ENCODE data around the gene PTPRG.

The PTPRG gene

DNA sequence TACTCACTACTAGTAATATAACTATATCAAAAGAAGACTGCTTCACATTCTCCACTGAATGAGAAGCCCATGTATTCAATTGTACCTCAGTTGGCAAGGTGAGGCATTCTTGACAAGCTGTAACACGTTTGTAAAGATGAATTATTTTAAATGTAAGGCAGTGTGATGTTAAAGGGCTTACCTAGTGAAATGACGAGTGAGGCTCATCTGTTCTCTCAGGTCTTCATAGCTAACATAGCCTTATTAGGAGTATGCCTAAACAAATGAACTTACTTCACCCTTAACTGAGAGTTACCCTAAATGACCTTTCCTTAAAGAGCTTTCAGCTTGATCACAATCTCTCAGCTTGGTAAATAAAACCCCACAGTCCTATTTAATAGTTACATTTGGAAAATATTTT, 684.7 kb downstream of the PTPRG start:
- no peaks in the 10 kb centered on the region for H3K4me1 ChIP-seq (ENCODE audit: control insufficient read depth, insufficient read depth, low read length, poor library complexity, severe bottlenecking)
- H3K27me3 ChIP-seq (replicated peaks; ENCODE audit: control insufficient read depth, insufficient read depth, low read length, poor library complexity, severe bottlenecking) = no peaks in the 10 kb centered on the region
- DNase-seq = no peak
- H3K9me3 ChIP-seq (ENCODE audit: control insufficient read depth, low read length) = no peaks in the 10 kb centered on the region
- no peak overlapping the region for H3K27ac ChIP-seq (ENCODE audit: insufficient read depth, low read length, poor library complexity, severe bottlenecking)
- no peaks in the 10 kb centered on the region for H3K36me3 ChIP-seq (ENCODE audit: control insufficient read depth, insufficient read depth, low read length)
- no peak overlapping the region for H3K4me3 ChIP-seq (ENCODE audit: insufficient read depth, low read depth, low read length, poor library complexity, severe bottlenecking)

DNA sequence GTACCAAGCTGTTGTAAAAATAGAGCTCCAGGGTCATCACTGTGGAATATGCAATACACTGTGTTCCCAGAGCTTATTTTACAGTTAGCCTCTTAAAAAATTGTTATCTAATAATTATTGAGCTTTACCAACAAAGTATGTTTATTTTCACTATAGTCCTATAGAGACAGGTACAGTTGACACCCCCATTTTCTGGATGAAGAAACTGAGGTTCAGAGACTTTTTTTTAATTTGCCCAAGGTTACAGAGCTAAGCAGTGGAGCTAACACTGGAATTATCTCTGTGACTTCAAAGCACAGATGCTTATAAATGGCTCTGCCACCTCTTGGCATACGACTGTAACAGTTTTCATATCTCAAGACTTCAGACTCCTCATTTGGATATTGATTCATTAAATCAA, 685.6 kb downstream of the PTPRG start:
- H3K9me3 ChIP-seq (ENCODE audit: control insufficient read depth, low read length) = no peaks in the 10 kb centered on the region
- no peak overlapping the region for H3K4me3 ChIP-seq (ENCODE audit: insufficient read depth, low read depth, low read length, poor library complexity, severe bottlenecking)
- H3K27ac ChIP-seq (ENCODE audit: insufficient read depth, low read length, poor library complexity, severe bottlenecking) = no peak overlapping the region
- no peaks in the 10 kb centered on the region for H3K27me3 ChIP-seq (replicated peaks; ENCODE audit: control insufficient read depth, insufficient read depth, low read length, poor library complexity, severe bottlenecking)
- H3K36me3 ChIP-seq (ENCODE audit: control insufficient read depth, insufficient read depth, low read length) = no peaks in the 10 kb centered on the region
- no peaks in the 10 kb centered on the region for H3K4me1 ChIP-seq (ENCODE audit: control insufficient read depth, insufficient read depth, low read length, poor library complexity, severe bottlenecking)
- DNase-seq = no peak

DNA sequence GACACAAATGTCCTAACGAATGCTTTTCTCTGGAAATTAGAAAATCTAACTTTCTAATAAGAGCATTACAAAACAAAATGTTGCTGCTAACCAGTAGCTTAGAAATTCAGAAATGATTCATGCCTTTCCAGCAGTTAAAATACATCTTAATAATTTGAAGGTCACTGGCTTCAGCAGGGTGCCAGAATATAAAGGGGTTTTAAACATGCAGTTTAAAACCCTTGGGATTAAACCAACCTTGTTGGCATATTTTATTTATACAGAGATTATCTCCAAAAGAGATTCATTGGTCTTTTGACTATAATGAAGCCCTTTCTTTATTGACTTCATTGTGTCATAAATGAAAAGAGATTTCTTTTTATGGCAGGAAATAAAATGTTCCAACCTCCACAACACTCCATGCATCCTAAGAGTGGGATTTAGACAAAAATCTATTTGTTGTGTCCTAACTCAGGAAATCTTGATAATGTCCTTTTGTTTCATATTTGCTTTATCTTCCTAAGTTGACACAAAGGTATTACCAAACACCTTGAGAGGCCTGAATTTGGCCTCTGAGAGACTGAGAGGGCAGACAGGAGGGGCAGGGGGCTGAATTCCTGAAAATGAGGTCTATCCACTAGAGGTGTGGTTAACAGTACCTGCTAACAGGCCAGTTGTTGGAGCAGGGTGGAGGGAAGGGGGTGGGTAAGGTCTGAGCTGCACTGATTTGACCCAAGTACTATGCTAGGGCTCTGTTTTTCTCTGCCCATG, 687.5 kb downstream of the PTPRG start:
- no peak overlapping the region for H3K27ac ChIP-seq (ENCODE audit: insufficient read depth, low read length, poor library complexity, severe bottlenecking)
- H3K4me1 ChIP-seq (ENCODE audit: control insufficient read depth, insufficient read depth, low read length, poor library complexity, severe bottlenecking) = no peaks in the 10 kb centered on the region
- DNase-seq = no peak
- H3K36me3 ChIP-seq (ENCODE audit: control insufficient read depth, insufficient read depth, low read length) = no peaks in the 10 kb centered on the region
- no peaks in the 10 kb centered on the region for H3K27me3 ChIP-seq (replicated peaks; ENCODE audit: control insufficient read depth, insufficient read depth, low read length, poor library complexity, severe bottlenecking)
- no peaks in the 10 kb centered on the region for H3K9me3 ChIP-seq (ENCODE audit: control insufficient read depth, low read length)
- H3K4me3 ChIP-seq (ENCODE audit: insufficient read depth, low read depth, low read length, poor library complexity, severe bottlenecking) = no peak overlapping the region

DNA sequence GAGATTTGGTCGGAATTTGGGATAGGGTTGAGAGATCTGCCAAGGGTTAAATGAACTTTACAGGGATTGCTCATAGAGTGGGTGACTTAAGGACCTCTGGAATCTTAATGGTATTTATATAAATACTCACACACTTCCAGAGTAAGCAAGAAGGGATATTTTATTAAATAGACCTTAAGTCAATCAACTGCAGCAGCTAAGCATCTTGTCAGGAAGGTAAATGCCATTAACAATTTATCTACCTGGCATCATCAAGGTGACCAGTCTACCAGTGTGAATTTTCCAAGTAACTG, 688.1 kb downstream of the PTPRG start:
- no peak for DNase-seq
- Histone ChIP-seq H3K9me3 (ENCODE audit: control insufficient read depth, low read length) (no peaks in the 10 kb centered on the region), H3K36me3 (ENCODE audit: control insufficient read depth, insufficient read depth, low read length) (no peaks in the 10 kb centered on the region), H3K27me3 (replicated peaks; ENCODE audit: control insufficient read depth, insufficient read depth, low read length, poor library complexity, severe bottlenecking) (no peaks in the 10 kb centered on the region), H3K27ac (ENCODE audit: insufficient read depth, low read length, poor library complexity, severe bottlenecking) (no peak overlapping the region), H3K4me1 (ENCODE audit: control insufficient read depth, insufficient read depth, low read length, poor library complexity, severe bottlenecking) (no peaks in the 10 kb centered on the region), H3K4me3 (ENCODE audit: insufficient read depth, low read depth, low read length, poor library complexity, severe bottlenecking) (no peak overlapping the region)

DNA sequence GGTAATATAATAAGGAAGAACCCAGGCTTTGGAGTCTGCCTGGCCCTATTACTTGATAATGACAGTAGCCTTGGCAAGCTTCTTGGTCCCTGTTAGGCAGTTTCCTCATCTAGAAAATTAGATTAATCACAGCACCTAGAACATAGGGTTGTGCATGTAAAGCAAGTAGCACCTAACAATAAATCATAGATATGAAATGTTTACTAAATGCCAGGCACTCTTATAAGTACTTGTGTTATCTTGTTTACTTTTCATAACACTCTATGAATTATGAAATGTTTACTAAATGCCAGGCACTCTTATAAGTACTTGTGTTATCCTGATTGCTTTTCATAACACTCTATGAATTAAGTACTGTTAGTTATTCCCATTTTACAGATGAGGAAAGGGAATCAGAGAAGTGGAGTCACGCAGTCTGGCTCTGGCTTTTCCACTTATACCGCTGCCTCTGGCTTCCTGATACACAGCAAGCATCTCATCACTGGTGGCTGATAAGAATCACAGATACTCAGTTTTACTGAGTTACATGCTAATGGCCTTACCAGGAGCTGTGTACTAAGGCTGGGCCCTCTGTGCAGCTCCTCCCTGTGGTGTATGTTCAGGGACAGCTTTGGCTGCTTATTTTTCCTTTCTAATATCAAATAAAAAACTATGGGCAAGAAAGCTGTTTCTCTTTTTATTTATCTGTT, 688.6 kb downstream of the PTPRG start:
- Histone ChIP-seq H3K4me1 (ENCODE audit: control insufficient read depth, insufficient read depth, low read length, poor library complexity, severe bottlenecking) (no peaks in the 10 kb centered on the region), H3K36me3 (ENCODE audit: control insufficient read depth, insufficient read depth, low read length) (no peaks in the 10 kb centered on the region), H3K27ac (ENCODE audit: insufficient read depth, low read length, poor library complexity, severe bottlenecking) (no peak overlapping the region), H3K4me3 (ENCODE audit: insufficient read depth, low read depth, low read length, poor library complexity, severe bottlenecking) (no peak overlapping the region), H3K27me3 (replicated peaks; ENCODE audit: control insufficient read depth, insufficient read depth, low read length, poor library complexity, severe bottlenecking) (no peaks in the 10 kb centered on the region), H3K9me3 (ENCODE audit: control insufficient read depth, low read length) (no peaks in the 10 kb centered on the region)
- DNase-seq = no peak

DNA sequence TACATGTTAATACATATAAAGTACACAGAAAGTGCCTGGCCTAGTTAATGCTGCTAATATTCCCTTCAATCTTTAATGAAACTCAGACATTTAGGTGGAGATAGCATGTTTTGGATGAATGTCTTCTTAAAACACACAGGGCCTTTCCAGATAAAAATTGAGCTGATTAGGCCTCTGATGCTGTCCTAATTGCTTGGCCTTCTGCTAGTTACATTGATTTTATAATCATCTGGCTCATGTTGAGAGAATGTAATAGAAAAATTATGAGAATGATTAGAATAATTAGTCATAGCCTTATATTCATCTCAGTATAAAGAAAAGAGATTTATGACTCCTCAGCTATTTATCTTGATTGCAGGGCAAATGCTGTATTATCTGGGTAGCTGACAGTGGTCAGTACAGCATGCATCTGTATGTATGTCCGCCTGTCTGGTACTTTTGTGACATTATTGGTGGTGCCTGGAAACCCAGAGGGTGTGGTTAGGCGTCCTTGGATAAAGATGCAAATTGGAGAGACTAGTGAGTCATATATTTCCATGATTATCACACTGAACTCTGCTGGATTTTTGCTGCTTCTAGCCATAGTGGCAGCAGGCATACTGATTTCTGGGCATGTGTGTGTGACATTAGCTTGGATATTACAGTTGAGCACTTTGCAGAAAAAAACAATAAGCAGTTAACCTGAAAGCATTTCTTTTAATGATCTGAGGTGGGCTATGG, 691.2 kb downstream of the PTPRG start:
- H3K27me3 ChIP-seq (replicated peaks; ENCODE audit: control insufficient read depth, insufficient read depth, low read length, poor library complexity, severe bottlenecking) = peaks cover 3% of the 10 kb centered on the region
- no peaks in the 10 kb centered on the region for H3K9me3 ChIP-seq (ENCODE audit: control insufficient read depth, low read length)
- no peaks in the 10 kb centered on the region for H3K4me1 ChIP-seq (ENCODE audit: control insufficient read depth, insufficient read depth, low read length, poor library complexity, severe bottlenecking)
- H3K4me3 ChIP-seq (ENCODE audit: insufficient read depth, low read depth, low read length, poor library complexity, severe bottlenecking) = no peak overlapping the region
- DNase-seq = no peak
- no peaks in the 10 kb centered on the region for H3K36me3 ChIP-seq (ENCODE audit: control insufficient read depth, insufficient read depth, low read length)
- no peak overlapping the region for H3K27ac ChIP-seq (ENCODE audit: insufficient read depth, low read length, poor library complexity, severe bottlenecking)

DNA sequence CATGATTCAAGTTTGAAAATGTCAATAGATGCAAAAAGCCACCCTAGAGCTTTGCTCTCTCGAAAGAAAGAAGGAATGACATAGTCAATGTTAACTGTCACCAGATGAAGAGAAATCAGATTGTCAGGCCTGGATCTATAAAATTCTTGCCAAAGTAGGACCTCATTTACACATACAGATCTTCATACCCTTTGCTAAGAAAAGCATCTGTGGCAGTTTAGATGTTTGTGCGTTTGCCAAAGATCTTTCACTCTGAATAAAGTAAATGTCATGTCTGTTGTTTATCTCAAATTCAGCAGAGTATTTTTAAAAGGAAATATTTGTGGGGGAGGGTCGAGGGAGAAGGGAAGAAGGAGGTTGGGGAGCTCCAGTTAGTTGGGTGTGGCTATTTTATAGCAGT, 692.6 kb downstream of the PTPRG start:
- H3K9me3 ChIP-seq (ENCODE audit: control insufficient read depth, low read length) = no peaks in the 10 kb centered on the region
- H3K4me1 ChIP-seq (ENCODE audit: control insufficient read depth, insufficient read depth, low read length, poor library complexity, severe bottlenecking) = no peaks in the 10 kb centered on the region
- H3K27me3 ChIP-seq (replicated peaks; ENCODE audit: control insufficient read depth, insufficient read depth, low read length, poor library complexity, severe bottlenecking) = peaks cover 3% of the 10 kb centered on the region
- H3K4me3 ChIP-seq (ENCODE audit: insufficient read depth, low read depth, low read length, poor library complexity, severe bottlenecking) = no peak overlapping the region
- DNase-seq = no peak
- H3K36me3 ChIP-seq (ENCODE audit: control insufficient read depth, insufficient read depth, low read length) = no peaks in the 10 kb centered on the region
- no peak overlapping the region for H3K27ac ChIP-seq (ENCODE audit: insufficient read depth, low read length, poor library complexity, severe bottlenecking)

DNA sequence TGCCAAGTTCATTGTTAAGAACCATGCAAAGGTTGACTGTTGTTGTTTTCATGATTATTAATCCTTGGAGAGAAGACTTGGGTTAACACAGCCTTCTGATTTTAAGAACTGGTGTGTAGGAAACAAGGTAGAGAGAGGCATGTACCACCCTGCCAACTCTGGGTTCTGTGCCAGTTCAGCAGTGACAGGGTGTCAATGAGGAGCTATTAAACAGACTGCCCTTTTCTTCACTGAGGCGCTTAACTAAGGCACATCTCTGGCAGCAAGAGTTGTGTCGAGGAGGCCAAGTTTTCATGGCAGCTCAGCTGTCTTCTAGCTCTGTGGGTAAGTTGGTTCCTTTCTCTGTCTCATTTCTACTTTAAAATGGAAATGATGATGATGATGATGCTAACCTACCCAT, 694.4 kb downstream of the PTPRG start:
- H3K4me1 ChIP-seq (ENCODE audit: control insufficient read depth, insufficient read depth, low read length, poor library complexity, severe bottlenecking) = no peaks in the 10 kb centered on the region
- H3K9me3 ChIP-seq (ENCODE audit: control insufficient read depth, low read length) = no peaks in the 10 kb centered on the region
- no peak overlapping the region for H3K27ac ChIP-seq (ENCODE audit: insufficient read depth, low read length, poor library complexity, severe bottlenecking)
- H3K36me3 ChIP-seq (ENCODE audit: control insufficient read depth, insufficient read depth, low read length) = no peaks in the 10 kb centered on the region
- no peak for DNase-seq
- H3K4me3 ChIP-seq (ENCODE audit: insufficient read depth, low read depth, low read length, poor library complexity, severe bottlenecking) = no peak overlapping the region
- peaks cover 3% of the 10 kb centered on the region for H3K27me3 ChIP-seq (replicated peaks; ENCODE audit: control insufficient read depth, insufficient read depth, low read length, poor library complexity, severe bottlenecking)

DNA sequence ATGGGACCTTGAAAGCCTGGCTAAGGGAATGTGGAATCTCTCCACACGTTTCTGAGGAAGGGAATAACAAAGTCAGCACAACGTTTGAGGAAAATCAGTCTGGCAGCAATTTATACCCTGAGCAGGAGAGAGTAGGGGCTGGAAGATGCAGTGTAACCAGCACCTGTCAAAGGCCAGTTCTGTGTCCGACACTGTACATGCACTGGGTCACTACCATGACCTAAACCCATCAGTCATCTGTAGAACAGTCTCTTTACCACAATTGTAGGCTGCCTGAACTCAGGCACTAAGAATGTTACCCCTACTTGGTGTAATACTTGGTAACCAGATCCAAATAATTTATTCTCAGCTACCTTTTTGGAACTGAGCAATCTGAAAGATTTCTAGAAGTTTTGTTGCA, 698.6 kb downstream of the PTPRG start:
- Histone ChIP-seq H3K27ac (ENCODE audit: insufficient read depth, low read length, poor library complexity, severe bottlenecking) (no peak overlapping the region), H3K9me3 (ENCODE audit: control insufficient read depth, low read length) (no peaks in the 10 kb centered on the region), H3K27me3 (replicated peaks; ENCODE audit: control insufficient read depth, insufficient read depth, low read length, poor library complexity, severe bottlenecking) (peaks cover 3% of the 10 kb centered on the region), H3K4me1 (ENCODE audit: control insufficient read depth, insufficient read depth, low read length, poor library complexity, severe bottlenecking) (no peaks in the 10 kb centered on the region), H3K36me3 (ENCODE audit: control insufficient read depth, insufficient read depth, low read length) (no peaks in the 10 kb centered on the region), H3K4me3 (ENCODE audit: insufficient read depth, low read depth, low read length, poor library complexity, severe bottlenecking) (no peak overlapping the region)
- DNase-seq = no peak

DNA sequence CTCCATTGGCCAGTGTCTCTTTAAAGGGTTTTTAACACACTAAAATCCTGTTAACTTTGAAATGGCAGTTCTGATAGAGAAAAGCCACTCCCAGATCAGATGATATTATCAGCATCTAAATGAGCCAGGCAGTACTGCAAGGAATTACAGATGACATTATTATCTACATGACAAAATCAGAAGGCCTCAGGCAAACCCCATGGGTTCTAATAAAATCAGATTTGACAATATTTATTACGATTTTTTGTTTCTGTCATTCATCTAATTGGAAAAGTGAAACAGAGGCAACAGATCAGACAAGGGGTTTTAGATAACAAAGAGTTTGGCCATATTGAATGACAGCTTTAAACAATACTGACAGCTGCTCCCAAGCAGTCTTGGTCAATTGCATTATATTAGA, 699.3 kb downstream of the PTPRG start:
- H3K27ac ChIP-seq (ENCODE audit: insufficient read depth, low read length, poor library complexity, severe bottlenecking) = no peak overlapping the region
- H3K9me3 ChIP-seq (ENCODE audit: control insufficient read depth, low read length) = no peaks in the 10 kb centered on the region
- H3K4me3 ChIP-seq (ENCODE audit: insufficient read depth, low read depth, low read length, poor library complexity, severe bottlenecking) = no peak overlapping the region
- H3K27me3 ChIP-seq (replicated peaks; ENCODE audit: control insufficient read depth, insufficient read depth, low read length, poor library complexity, severe bottlenecking) = peaks cover 3% of the 10 kb centered on the region
- no peaks in the 10 kb centered on the region for H3K4me1 ChIP-seq (ENCODE audit: control insufficient read depth, insufficient read depth, low read length, poor library complexity, severe bottlenecking)
- DNase-seq = no peak
- H3K36me3 ChIP-seq (ENCODE audit: control insufficient read depth, insufficient read depth, low read length) = no peaks in the 10 kb centered on the region
